Nucleus accumbens (tissue), 56 donors: Measurements from ENCODE around the gene ARV1.
"Not testable (repeated sequence)": the region's sequence is repeated elsewhere in the genome, so short reads cannot be mapped to it uniquely, and the experiment has no call there.

Experiments
- DNase-seq, 56 donors: peaks; one replicate each; lab custom pipeline; 2025; lab: John Stamatoyannopoulos, UW

Gene ARV1

GRCh38 chr1:231040019-231040799 lies 61.3 kb downstream of the ARV1 start, which contains the start of gene FAM89A:
FAM89A (minus strand) TSS chr1:231040254; CDS start chr1:231040211, 43 bp downstream.
- DNase-seq: peak in 36 of 56 donors; percentile 7 to 72 (median 32)

GRCh38 chr1:231040800-231041718 lies 62.2 kb downstream of the ARV1 start:
- DNase-seq: peak in 2 of 56 donors; percentile 31 to 51

GRCh38 chr1:231041719-231042261 lies 62.9 kb downstream of the ARV1 start:
- peak in 7 of 56 donors; percentile 7 to 30 (median 23) for DNase-seq

GRCh38 chr1:231044588-231044987 lies 65.7 kb downstream of the ARV1 start:
- no peak for DNase-seq

- no peak for DNase-seq
Measured at GRCh38 chr1:231045286-231045685, 66.4 kb downstream of the ARV1 start.

GRCh38 chr1:231045921-231046729 lies 67.2 kb downstream of the ARV1 start:
- not testable (repeated sequence) for DNase-seq

GRCh38 chr1:231046730-231047395 lies 68.0 kb downstream of the ARV1 start:
- DNase-seq: no peak

- not testable (repeated sequence) for DNase-seq
Measured at GRCh38 chr1:231047529-231047928, 68.6 kb downstream of the ARV1 start.

- DNase-seq: not testable (repeated sequence)
Measured at GRCh38 chr1:231048419-231048818, 69.5 kb downstream of the ARV1 start.

GRCh38 chr1:231049121-231049979 lies 70.5 kb downstream of the ARV1 start:
- DNase-seq: no peak
